T47D (cell line): ENCODE measurements around the gene BOD1.

Experiments
- DNase-seq, 2 experiments: peaks; one replicate each; pipeline versions ENCODE4 v3.0.0 to v3.0.0-alpha.2; 2011 to 2012; ENCODE audit warnings: low read depth in 1 of 2, low spot score in 1 of 2
- JUND ChIP-seq: IDR thresholded peaks from 2 replicates; pipeline ENCODE4 v1.6.1; 2012; ENCODE audit warnings: low read depth
- in situ Hi-C: cut with HindIII; loops from 2 replicates; pipeline ENCODE4 v1.10.0; 2016; ENCODE audit warnings: low sequenced_read_pairs, low pct_unique_long_range_greater_than_20kb

Gene BOD1

DNA sequence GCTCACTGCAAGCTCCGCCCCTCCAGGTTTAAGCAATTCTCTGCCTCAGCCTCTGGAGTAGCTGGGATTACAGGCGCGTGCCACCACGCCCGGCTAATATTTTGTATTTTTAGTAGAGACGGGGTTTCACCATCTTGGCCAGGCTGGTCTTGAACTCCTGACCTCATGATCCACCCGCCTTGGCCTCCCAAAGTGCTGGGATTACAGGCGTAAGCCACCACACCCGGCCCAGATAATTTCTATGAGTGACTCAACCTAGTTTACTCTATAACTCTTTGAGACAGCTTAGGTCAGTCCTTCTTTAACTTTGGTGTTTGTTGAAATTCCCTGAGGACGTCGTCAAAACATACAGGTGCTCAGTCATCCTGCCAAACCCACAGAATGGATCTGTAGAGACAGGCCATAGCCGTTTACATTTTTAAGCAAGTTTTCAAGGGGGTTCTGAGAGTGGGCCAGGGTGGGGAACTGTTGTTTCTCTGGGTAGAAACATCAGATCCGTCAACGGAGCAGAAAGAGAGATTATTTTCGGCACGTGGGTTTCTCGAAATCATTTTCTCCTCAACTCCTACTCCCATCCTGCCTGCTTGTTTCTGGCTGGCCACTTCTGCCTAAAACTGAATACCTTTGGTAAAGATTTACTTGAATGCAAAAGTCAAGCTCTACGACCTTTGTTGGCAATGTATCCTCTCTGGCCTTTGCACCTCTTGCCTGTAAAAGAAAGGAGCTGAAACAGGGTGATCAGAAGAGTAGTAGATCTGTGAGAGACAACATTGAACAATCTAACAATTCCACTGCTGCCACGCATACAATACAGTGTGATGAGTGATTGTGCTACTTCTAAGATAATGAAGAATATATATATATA, 6.0 kb upstream of the BOD1 start:
- in situ Hi-C loops: no loop called here

DNA sequence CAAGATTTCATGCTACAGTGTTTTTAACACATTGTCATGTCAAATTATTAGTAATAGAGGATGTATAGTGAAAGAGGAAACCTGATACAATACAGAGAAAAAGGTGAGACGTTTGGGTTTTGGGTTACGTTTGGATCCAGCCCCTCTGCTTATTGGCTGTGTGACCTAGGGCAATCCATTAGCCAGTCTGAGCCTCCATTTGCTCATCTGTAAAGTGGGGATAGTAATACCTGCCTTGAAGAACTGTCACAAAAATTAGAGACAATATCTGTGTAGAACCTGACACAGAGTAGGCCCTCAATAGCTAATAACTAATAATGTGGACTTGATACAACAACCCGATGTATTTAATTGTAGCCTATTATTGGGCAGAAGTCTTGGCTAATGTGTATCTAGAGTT, 4.3 kb upstream of the BOD1 start:
- DNase-seq: no peak
- in situ Hi-C loops: no loop called here
- no peak for TF ChIP-seq JUND

More for the DNA sequence above, 6.0 kb upstream of the BOD1 start:
- DNase-seq: peak in 1 of 2 experiments; percentile 31
- no peak for TF ChIP-seq JUND

DNA sequence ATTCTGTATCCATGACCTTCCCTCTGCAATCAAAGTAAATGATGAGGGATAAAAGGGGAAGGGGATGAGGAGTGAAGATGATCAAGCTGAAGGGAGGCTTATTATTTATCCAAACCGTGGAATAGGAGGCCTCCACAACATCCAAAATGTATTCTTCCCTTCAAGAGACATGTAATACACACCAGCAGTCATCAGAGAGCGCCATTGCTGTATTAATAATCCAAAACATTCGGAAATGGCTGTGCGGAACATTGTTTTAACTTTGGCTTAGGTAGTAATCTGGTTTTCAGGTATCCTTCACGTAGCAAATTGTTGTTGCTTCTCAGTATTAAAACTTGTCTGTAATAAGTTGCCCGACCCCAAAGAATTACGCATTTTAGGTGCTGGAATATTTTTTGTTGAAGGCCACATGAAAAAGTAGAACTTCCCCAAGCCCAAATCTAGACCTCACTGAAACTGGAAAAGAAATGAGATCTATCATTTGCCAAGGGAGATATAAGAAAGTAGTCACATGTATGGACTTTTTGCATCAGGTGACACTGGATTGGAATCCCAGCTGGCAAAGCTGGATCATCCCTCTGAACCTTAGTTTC, 2.6 kb upstream of the BOD1 start:
- in situ Hi-C loops: no loop called here
- peak; percentile 37 to 82 for DNase-seq
- no peak for TF ChIP-seq JUND

DNA sequence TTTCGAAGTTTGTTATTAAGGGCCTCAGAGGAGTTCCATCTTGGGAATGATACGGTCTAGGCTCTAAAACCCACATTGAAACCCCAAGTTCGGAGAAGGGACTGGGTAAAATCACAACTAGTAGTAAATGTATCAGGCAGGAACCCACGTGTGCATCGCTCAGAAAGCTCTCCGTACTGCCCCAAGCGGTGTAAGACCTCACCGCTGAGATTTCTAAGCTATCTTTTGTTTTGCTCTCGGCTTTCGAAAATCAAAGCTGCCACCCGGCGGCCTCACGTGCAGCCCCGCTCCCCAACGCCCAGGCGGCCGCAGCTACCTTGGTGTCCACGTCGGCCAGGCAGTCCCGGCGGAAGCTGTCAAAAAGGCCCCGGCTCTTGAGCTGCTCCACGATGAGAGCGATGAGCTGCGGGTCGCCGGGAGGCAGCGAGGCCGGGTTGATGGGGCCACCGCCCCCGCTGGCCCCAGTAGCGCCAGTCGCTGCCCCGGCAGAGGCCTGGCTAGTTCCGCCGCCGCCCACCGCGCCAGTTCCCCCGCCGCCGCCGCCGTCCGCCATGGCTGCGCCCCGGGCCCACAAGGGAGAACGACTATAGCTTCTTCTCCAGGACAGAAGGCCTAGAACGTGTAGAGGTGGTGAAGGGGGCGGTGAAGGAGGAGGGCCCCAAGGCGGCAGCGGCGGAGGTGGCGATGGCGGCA, 420 bp downstream of the BOD1 start:
- peak; percentile 45 to 87 for DNase-seq
- TF ChIP-seq JUND: no peak
- in situ Hi-C loops: no loop called here

DNA sequence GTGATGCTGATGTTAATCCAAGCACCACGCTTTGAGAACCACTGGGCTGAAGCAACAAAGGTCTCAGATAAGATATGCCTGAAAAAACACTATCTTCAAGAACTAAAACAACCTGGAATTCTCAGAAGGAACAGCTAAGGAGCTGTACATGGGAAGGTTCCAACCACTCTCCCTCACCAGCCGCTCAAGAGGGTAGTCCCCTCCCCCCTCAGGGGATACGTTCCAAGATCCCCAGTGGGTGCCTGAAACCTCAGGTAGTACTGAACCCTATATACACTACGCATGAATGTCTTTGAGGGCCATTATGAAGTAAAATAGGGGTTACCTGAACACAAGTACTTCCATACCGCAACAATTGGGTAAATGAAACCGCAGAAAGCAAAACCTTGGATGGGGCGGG, 1.9 kb downstream of the BOD1 start:
- peak in 1 of 2 experiments; percentile 58 for DNase-seq
- in situ Hi-C loops: no loop called here
- no peak for TF ChIP-seq JUND

DNA sequence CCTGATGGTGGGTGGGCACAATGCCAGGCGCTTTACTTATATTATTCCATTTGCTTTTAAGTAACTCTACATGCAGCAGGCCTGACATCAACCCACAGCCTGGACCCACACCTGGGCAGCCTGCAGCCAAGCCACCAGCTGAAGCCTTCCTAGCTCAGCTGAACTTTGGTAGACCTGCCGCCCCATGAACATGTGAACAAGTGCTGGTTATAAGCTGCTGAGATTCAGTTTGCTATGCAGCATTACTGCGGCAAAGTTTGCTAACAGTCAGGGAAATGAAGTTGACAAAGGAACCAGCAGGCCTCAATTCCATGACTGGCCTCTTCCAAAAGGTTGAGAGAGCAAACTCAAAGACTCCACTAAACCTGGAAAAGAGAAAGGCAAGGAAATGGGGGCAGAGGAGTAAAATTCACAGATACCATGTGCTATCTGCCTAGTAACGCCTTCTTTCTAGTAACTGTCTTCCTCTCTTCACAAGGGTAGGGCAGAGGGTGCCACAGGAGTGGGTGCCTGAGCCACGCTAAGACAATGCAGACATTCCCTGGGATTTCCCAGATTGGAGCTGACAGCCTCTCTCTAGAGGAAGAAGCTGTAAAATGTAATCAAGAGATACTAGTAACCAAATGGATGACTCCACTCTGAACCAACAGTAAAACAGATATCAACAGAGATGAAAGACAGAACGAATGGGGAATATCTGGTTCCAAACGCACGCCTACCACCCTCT, 2.9 kb downstream of the BOD1 start:
- DNase-seq: no peak
- no peak for TF ChIP-seq JUND
- in situ Hi-C loops: no loop called here

DNA sequence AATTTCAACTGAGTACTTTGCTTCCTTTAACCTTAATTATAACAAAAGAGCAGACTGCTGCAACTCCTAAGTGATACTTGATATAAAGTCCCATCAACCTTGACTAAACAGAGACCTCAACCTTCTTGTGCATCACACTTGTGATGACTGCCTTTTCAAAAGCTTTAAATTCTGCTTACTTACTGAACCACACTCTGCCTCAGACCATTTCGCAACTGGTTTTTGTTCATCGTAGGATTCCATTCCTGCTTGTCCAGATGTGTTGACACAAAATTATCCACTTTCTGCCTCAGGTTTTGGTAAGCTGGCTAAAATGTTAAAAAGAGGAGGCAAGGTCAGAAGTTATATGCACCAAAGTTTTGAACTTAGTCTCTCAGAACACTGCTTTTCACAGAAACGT, 3.5 kb downstream of the BOD1 start:
- no peak for TF ChIP-seq JUND
- DNase-seq: no peak
- in situ Hi-C loops: no loop called here

DNA sequence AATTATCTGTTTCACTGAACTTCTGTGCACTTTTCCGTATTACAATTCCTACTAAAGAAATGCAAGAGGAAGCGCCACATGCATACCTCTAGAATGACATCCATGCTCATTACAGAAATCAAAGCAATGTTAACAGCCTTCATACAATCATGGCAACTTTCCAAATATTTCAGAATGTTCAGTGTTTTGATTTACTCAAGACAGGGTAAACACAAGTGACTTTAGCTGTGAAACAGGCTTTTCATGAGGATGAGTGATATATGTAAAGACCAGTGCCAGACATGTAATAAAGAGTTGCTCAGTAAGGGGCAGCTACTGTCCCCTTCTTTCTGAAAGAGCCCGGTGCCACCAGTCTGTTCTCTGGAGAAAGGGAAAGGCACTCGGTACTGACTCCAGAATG, 4.7 kb downstream of the BOD1 start:
- peak in 1 of 2 experiments; percentile 60 for DNase-seq
- TF ChIP-seq JUND: no peak
- in situ Hi-C loops: no loop called here

DNA sequence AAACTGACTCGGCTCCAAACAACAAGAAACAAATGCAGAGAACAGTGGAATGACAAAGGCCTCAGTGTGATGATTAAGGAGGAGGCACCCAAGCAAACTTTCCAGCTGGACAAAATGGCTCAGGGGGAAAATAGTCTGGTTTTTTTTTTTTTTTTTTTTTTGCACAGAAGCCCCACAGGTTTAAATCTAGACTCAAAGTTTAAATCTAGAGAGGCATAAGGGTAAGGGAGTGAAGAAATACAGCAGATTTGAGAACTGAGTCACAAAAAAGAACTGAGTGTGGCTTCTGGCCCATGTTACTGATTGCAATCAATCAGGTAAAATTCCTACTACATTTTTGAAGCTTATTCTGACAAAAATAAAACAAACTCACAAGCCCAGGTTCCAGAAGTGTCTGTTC, 12.3 kb downstream of the BOD1 start:
- no peak for TF ChIP-seq JUND
- no peak for DNase-seq
- in situ Hi-C loops: no loop called here

DNA sequence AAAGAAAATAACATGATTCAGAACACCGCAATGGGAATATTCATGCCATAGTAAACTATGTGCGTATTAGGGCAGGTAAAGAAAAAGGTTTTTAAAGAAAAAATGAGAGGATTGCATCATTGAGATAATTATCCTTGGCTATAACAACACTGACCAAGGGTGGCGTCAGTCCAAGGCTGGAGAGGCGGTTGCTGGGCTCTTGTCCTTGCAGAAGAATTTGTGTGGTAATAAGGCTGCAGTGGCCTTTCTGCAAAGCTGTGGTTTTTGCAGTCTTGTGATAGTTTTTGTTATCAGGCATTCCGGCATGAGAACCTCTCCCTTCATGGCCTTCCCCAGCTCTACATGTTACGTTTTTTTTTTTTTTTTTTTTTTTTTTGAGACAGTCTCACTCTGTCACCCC, 14.0 kb downstream of the BOD1 start:
- in situ Hi-C loops: no loop called here
- DNase-seq: no peak
- TF ChIP-seq JUND: no peak

DNA sequence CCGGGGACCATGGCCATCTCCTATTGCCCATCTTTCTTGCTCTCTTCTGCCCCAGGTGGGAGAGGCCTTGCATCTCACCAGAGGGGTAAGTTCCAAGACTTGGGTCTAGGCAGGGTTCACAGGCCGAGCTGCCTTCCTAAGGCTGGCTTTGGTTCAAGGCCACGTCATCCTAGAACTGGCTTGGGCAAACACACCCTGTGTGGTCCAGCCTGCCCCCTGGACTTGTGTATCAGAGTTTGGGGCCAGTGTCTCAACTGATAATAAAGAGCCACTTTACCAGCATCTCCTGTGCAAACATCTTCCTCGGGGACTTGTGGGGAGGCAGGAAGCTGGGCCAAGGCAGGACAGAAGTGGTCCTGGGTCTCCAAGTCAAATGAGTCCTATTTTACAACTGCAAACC, 17.8 kb downstream of the BOD1 start:
- in situ Hi-C loops: no loop called here
- DNase-seq: no peak
- TF ChIP-seq JUND: no peak

DNA sequence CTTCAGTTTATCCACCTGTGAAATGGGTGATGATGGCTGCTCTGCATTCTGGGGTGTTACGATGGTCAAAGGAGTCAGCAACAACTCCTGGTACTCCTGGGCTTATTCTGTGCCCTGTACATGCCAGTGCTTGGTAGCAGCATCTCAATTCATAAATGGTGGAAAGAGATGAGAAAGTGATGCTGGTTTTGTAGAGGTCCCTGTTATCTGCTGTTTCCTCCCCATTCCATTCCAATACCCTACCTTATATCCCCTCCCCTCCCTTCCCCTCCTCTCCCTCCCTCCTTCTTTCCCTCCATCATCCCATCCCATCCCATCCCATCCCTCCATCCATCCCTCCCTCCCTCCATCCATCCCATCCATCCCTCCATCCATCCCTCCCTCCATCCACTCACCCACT, 19.1 kb downstream of the BOD1 start:
- no peak for DNase-seq
- TF ChIP-seq JUND: no peak
- in situ Hi-C loops: no loop called here
